ENCODE results near the gene PNO1. TPM values are rescaled to one million over a fixed set of nuclear protein-coding genes. Genes with fewer than 3 reads are reported as not detected.

PNO1 gene
- total RNA-seq, 1 experiment from 2014 or later: 46.0 TPM

DNA sequence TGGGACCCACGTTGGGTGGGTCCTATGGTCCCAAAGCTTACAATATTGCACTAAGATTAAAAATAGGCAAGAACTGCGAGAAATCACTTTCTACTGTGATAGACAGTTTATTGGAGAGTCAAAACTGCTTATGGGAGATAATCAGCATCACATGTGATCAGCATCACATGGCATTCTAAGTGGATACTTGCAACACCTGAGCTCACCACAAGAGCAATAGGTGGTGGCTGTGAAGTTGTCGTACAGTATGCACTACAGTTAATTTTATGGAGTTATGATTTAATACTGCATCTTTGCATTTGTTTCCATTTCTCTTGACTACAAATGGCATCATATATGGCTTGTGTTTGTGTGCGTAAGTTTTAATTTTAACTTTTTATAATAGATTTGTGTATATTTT lies 11.6 kb downstream of the PNO1 start:
- Histone ChIP-seq H3K4me3 (ENCODE audit: low read depth, low read length, poor library complexity, severe bottlenecking) (no peak overlapping the region), H3K27ac (ENCODE audit: low read depth, low read length, poor library complexity, severe bottlenecking) (no peak overlapping the region), H3K27me3 (replicated peaks; ENCODE audit: insufficient read depth, low read depth, low read length, poor library complexity) (no peaks in the 10 kb centered on the region), H3K9me3 (ENCODE audit: low read depth, low read length, poor library complexity, severe bottlenecking) (no peaks in the 10 kb centered on the region), H3K4me1 (ENCODE audit: insufficient read depth, low read length, poor library complexity, severe bottlenecking) (no peaks in the 10 kb centered on the region), H3K36me3 (ENCODE audit: insufficient read depth, low read length, poor library complexity, severe bottlenecking) (peaks cover 19% of the 10 kb centered on the region)
- no peak for DNase-seq (ENCODE audit: low spot score)
- ChIA-PET POLR2A (ENCODE audit: low non-redundant PET) (no interaction called here), CTCF (no interaction called here)
- intact Hi-C loops (cut with micrococcal nuclease; ENCODE audit: unreplicated experiment): no loop called here
- no TSS peak for BruUV-seq (replicated peaks)
- TF ChIP-seq, protein P1, sequence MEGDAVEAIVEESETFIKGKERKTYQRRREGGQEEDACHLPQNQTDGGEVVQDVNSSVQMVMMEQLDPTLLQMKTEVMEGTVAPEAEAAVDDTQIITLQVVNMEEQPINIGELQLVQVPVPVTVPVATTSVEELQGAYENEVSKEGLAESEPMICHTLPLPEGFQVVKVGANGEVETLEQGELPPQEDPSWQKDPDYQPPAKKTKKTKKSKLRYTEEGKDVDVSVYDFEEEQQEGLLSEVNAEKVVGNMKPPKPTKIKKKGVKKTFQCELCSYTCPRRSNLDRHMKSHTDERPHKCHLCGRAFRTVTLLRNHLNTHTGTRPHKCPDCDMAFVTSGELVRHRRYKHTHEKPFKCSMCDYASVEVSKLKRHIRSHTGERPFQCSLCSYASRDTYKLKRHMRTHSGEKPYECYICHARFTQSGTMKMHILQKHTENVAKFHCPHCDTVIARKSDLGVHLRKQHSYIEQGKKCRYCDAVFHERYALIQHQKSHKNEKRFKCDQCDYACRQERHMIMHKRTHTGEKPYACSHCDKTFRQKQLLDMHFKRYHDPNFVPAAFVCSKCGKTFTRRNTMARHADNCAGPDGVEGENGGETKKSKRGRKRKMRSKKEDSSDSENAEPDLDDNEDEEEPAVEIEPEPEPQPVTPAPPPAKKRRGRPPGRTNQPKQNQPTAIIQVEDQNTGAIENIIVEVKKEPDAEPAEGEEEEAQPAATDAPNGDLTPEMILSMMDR (conservative IDR thresholded peaks at IDR 0.05; ENCODE audit: low read depth, low read length): no peak
- TF ChIP-seq EZH2 (IDR thresholded peaks at IDR 0.05; ENCODE audit: borderline replicate concordance, low read depth, low read length, poor library complexity, severe bottlenecking): no peak

DNA sequence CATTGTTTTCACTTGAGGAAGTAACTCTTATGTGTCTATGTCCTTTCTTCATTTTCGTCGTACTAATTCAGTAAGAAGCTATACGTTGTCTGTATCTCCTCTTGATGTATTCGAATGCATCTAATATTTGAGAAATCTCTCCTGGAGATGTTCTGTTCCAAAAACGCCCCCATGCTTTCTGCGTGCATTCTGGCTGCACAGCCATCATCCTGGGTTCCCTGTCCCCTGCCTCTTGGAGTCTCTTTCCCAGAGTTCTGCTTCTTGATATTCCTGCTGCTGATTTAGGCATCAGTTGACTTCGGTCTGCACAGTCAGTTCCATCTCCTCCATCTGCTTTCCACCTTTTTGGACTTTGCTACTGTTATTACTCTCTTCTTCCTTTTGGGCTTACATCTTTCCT lies 13.5 kb downstream of the PNO1 start:
- H3K4me3 ChIP-seq (ENCODE audit: low read depth, low read length, poor library complexity, severe bottlenecking): no peak overlapping the region
- H3K27ac ChIP-seq (ENCODE audit: low read depth, low read length, poor library complexity, severe bottlenecking): no peak overlapping the region
- ChIA-PET POLR2A (ENCODE audit: low non-redundant PET) (no interaction called here), CTCF (interaction anchor here (0.6 kb wide), 1 partner anchor 53 kb away, joined by 3 read pairs; no protein-coding TSS in a partner anchor)
- H3K4me1 ChIP-seq (ENCODE audit: insufficient read depth, low read length, poor library complexity, severe bottlenecking): no peaks in the 10 kb centered on the region
- TF ChIP-seq, protein P1 (conservative IDR thresholded peaks at IDR 0.05; ENCODE audit: low read depth, low read length): no peak
- no peak for TF ChIP-seq EZH2 (IDR thresholded peaks at IDR 0.05; ENCODE audit: borderline replicate concordance, low read depth, low read length, poor library complexity, severe bottlenecking)
- peaks cover 24% of the 10 kb centered on the region for H3K36me3 ChIP-seq (ENCODE audit: insufficient read depth, low read length, poor library complexity, severe bottlenecking)
- H3K27me3 ChIP-seq (replicated peaks; ENCODE audit: insufficient read depth, low read depth, low read length, poor library complexity): no peaks in the 10 kb centered on the region
- no TSS peak for BruUV-seq (replicated peaks)
- intact Hi-C loops (cut with micrococcal nuclease; ENCODE audit: unreplicated experiment): no loop called here
- H3K9me3 ChIP-seq (ENCODE audit: low read depth, low read length, poor library complexity, severe bottlenecking): no peaks in the 10 kb centered on the region
- no peak for DNase-seq (ENCODE audit: low spot score)

DNA sequence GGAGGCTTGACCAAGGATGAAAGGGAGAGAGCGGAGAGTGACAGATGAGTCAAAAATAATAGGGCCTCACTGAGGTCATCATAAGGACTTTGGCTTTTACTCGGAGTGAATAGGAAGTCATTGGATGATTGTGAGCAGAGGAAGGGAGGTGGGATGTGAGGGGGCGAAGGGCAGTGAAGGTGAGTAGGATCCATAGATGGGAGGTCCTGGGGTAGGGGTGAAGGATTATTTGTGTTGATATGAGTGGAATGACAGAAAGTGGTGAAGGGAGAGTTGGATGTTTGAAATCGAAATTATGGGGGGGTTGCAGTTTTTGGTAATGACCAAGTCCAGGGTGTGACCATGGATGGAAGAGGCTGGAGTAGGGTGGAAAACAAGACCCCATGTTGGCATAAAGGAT lies 14.0 kb downstream of the PNO1 start:
- CTCF ChIA-PET: no interaction called here
- Histone ChIP-seq H3K27me3 (replicated peaks; ENCODE audit: insufficient read depth, low read depth, low read length, poor library complexity) (no peaks in the 10 kb centered on the region), H3K4me3 (ENCODE audit: low read depth, low read length, poor library complexity, severe bottlenecking) (no peak overlapping the region), H3K9me3 (ENCODE audit: low read depth, low read length, poor library complexity, severe bottlenecking) (no peaks in the 10 kb centered on the region), H3K27ac (ENCODE audit: low read depth, low read length, poor library complexity, severe bottlenecking) (no peak overlapping the region), H3K4me1 (ENCODE audit: insufficient read depth, low read length, poor library complexity, severe bottlenecking) (no peaks in the 10 kb centered on the region), H3K36me3 (ENCODE audit: insufficient read depth, low read length, poor library complexity, severe bottlenecking) (peaks cover 20% of the 10 kb centered on the region)
- BruUV-seq (replicated peaks): no TSS peak
- DNase-seq (ENCODE audit: low spot score): no peak
- TF ChIP-seq, protein P1 (conservative IDR thresholded peaks at IDR 0.05; ENCODE audit: low read depth, low read length): no peak
- no peak for TF ChIP-seq EZH2 (IDR thresholded peaks at IDR 0.05; ENCODE audit: borderline replicate concordance, low read depth, low read length, poor library complexity, severe bottlenecking)
- intact Hi-C loops (cut with micrococcal nuclease; ENCODE audit: unreplicated experiment): no loop called here
- POLR2A ChIA-PET (ENCODE audit: low non-redundant PET): no interaction called here

Data from A673 (cell line).